GM18511 (cell line): ENCODE measurements around the gene AK5.
"Not testable (repeated sequence)": the region's sequence is repeated elsewhere in the genome, so short reads cannot be mapped to it uniquely, and the experiment has no call there.

Experiments used
- ATAC-seq: cut with Tn5 transposase; IDR thresholded peaks from one replicate; pipeline ENCODE4 v1.9.1; 2021; ENCODE audit warnings: mild to moderate bottlenecking, moderate library complexity; ENCODE audit not compliant: unreplicated experiment

The AK5 gene

GRCh38 chr1:77487631-77488030 lies 205.8 kb downstream of the AK5 start:
- ATAC-seq: no peak

- no peak for ATAC-seq
These were observed 208.1 kb downstream of the AK5 start for GRCh38 chr1:77489910-77490309.

DNA sequence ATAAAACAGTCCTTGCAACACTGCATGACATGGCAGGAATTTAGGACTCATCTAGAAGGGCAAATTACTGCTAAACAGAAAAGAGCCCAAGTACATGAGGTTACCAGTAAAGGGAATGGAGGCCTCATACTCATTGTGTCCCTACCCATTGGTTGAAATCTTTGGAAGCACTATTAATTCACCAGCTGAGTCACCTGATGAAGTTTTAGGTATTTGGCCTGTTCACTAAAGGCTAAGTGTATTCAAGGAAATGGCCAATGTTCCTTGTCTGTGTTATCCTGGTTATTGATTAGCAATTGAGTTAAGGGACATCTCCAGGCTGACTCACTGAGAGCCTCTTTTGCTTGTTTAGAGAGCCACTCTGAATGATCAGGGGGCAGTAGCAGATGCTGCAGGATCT lies 212.2 kb downstream of the AK5 start:
- ATAC-seq: no peak

DNA sequence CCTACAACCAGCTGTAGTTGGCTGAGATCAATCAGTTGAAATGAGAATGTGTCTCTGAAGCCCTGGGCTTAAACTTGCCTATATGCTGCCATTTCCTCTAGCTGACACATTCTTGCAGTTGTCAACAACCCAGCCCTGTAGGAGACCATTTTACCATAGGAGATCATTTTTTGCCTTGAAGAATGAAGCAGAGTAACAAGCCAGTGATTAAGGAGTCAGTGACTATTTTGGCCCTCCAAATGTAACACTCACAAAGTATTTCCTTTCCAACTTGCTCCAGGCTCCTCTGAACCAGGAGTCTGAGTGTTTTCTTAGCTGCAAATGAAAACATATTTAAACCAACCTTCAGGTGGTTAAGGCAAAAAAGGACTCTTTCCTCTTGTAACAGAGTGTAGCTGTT lies 217.1 kb downstream of the AK5 start:
- ATAC-seq: no peak

- ATAC-seq: no peak
These were observed 217.6 kb downstream of the AK5 start for GRCh38 chr1:77499466-77499865.

GRCh38 chr1:77504986-77505385 lies 223.2 kb downstream of the AK5 start:
- ATAC-seq: peak; percentile 71

DNA sequence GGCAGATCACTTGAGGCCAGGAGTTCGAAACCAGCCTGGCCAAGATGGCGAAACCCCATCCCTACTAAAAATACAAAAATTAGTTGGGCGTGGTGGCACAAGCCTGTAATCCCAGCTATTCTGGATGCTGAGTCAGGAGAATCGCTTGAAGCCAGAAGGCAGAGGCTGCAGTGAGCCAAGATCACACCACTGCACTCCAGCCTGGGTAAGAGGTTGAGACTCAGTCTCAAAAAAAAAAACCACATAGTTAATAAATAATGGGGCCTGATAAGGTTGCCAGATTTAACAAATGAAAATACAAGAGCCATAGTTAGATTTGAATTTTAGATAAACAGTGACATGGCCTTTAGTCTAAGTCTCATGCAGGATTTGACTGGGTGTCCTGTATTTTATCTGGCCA lies 225.0 kb downstream of the AK5 start:
- peak; percentile 52 for ATAC-seq

- no peak for ATAC-seq
These were observed 227.3 kb downstream of the AK5 start for GRCh38 chr1:77509051-77509492.

DNA sequence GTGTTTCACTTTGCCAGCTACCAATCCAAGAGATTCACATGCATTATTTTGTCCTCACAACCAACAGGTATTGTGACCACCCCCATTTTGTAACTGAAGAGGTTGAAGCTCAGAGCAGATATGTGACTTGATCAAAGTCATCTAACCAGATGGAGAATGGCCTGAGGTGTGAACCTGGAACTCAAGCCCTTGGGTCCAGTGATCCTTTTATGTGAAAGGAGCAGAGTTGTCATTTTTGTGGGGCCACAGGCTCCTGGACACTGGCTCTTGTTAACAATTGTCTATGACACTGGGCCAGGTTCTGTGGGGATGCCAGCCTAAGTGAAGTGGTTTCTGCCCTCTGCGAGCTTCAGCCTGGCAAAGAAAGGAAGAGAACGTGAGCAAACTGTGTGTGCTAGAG lies 228.1 kb downstream of the AK5 start:
- no peak for ATAC-seq

- ATAC-seq: no peak
These were observed 229.6 kb downstream of the AK5 start for GRCh38 chr1:77511440-77511840.

DNA sequence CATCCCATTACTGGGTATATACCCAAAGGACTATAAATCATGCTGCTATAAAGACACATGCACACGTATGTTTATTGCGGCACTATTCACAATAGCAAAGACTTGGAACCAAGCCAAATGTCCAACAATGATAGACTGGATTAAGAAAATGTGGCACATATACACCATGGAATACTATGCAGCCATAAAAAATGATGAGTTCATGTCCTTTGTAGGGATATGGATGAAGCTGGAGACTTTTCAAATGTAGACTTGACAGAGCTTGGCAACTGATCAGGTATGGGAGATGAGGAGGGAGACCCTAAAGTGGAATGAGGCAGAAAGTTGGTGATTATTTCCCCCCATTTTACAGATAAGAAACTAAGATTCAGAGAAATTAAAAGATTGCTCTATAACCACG lies 230.8 kb downstream of the AK5 start:
- not testable (repeated sequence) for ATAC-seq

DNA sequence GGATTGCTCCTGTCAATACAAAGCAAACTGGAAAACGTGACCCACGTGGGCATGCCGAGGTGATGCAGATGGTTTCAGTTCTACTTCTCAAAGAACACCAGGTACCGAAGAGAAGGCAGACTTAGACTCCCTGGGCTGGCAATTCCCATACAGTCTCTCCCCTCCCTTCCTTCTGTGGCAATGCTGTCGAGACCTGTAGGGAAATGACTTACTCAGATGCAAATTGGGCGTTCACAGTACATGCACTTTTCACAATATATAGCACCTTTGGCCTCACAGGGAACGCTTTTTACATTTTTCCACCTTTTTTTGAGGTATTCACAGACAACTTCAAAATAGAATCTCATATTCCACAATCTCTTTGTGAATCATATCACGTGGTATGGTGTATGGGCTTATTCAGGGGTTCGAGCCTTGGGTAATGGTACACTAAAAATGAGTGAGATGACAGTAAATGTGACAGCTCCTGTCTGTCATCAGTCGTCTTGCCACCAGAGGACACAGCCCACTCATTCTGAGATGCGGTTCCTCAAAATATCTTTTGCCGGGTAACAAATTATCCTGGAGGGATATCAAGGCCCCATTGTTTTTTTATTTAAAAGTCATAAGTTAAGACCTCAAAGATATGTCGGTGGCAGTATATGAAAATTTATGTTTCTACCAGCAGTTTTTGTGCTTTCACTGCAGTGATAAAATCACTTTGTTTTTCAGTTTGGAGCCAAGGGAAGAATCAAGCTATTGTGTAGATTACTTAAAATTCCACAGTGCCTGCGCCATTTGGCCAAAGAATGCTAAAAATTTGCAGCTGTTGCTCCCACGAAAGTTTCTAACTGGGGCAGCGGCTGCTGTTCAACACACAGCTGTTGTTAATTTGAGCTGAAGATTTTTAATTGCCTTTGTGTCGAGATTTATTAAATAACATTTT lies 232.3 kb downstream of the AK5 start:
- no peak for ATAC-seq

DNA sequence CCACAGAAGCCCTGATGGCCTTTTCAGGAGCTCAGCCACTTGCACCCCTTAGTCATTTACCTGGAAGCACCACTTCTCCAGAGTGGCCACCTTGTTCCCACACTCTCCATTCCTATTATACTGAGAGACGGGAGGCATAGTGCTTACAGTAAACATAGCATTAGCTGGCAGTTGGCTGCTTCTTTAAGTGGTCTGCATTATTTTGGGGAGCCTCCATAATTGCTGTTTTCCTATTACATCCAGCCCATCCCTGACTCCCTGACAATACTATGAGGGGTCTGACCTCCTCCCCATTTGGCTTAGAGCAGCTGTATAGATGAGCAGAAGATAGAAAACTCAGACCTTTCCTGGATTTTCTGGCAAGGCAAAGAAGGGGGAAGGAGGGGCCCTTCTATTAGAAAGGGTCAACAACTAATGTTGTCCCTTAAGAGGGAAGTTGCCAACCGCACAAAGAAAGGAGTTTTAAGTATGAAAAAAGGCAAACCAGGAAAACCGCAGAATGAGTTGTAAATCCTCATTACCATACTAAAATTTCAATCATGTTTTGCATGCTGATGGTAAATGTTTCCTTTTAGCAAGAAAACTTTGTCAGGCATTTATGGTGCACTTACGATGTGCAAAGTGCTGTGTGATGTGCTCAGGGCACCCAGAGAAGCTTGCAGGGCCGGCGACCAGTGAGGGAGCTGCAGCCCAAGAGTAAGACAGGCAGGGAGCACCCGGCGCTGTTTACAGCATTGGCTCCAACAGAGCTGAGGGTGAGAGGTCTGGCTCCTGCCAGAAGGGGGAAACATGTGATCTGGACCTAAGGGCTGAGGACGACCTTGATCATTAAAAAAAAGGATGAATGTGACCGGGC lies 233.3 kb downstream of the AK5 start:
- ATAC-seq: peak; percentile 63

GRCh38 chr1:77516106-77516505 lies 234.3 kb downstream of the AK5 start:
- no peak for ATAC-seq

DNA sequence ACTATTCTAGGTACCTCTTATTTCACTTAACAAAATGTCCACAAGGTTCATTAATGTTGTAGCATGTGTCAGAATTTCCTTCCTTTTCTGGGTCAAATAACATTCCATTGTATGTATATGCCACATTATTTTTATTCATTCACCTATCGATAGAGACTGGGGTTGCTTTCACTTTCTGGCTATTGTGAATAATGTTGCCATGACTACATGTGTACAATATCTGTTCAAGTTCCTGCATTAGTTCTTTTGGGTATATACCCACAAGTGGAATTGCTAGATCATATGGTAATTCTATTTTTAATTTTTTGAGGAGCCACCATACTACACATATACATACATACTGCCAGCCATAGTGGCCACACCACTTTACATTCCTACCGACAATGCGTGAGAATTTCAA lies 242.2 kb downstream of the AK5 start:
- ATAC-seq: no peak

GRCh38 chr1:77531149-77531548 lies 249.3 kb downstream of the AK5 start:
- not testable (repeated sequence) for ATAC-seq

DNA sequence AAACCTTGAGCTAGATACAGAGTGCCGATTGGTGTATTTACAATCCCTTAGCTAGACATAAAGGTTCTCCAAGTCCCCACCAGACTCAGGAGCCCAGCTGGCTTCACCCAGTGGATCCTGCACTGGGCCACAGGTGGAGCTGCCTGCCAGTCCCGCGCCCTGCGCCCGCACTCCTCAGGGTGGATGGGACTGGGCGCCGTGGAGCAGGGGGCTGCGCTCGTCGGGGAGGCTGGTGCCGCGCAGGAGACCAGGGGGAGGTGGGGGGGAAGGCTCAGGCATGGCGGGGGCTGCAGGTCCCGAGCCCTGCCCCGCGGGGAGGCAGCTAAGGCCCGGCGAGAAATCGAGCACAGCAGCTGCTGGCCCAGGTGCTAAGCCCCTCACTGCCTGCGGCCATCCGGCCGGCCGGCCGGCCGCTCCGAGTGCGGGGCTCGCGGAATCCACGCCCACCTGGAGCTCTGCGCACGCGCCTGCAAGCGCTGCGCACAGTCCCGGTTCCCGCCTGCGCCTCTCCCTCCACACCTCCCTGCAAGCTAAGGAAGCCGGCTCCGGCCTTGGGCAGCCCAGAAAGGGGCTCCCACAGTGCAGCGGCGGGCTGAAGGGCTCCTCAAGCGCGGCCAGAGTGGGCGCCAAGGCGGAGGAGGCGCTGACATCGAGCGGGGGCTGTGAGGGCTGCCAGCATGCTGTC lies 249.9 kb downstream of the AK5 start:
- ATAC-seq: not testable (repeated sequence)

DNA sequence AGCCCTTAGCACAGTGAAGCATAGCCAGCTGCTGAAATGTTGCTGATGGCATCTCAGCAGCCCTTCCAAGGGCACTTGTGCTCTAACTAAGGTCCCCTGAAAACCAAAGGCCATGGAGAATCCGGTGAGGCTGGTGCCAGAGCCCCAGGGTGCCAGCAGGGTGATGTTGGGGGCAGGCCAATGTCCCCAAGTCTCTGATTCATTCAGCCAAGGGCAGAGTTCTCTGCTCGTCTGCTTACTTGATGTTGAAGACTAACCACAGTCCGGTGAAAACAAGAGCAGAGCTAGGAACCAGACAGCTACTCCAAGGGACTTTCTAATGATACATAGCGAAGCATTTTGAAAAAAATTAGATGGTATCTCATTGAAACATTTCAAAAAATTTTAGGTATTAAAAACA lies 250.8 kb downstream of the AK5 start:
- no peak for ATAC-seq

DNA sequence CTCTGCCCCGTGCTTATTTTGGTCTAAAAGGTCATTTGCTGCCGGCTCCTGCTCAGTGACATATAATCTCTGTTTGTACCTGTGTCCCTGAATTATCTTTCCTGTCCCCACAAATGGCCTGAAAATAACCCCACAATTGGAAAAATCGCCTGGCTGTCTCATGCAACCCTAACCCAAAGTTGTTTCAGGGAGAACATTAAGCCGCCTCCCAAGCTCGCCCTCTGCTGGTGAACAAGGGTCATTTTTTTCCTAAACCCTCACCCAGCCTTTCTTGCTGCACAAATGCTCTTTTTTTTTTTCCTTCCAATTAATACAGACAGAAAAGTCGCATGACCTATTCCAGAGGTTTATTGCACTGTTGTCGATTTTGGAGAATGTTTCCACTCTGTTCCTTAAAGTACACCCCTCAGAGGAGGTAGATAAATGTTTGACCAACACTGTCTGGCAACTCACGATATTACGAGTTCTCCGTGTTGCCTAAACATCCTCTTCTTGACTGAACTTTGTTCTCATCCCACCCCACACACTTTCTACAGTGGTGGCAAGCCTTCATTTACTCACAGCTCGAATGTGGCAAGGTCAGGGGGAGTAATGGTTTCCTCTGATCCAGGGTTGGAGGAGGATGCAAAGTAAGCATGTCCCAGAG lies 252.0 kb downstream of the AK5 start:
- ATAC-seq: no peak

DNA sequence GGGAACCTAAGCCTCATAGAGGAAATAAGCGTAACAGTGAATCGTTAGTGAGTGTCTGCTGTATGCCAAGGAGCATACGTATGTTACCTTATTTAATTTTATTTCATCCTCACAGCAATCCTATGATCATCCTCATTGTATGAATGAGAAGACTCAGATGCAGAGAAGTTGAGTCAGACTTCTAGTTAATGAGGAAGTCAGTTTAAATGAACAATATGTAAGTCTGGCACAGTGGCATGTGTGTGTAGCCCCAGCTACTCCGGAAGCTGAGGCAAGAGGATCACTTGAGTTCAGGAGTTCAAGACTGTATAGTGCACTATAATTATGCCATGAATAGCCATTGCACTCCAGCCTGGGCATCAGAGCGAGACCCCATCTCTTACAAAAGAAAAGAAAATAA lies 252.6 kb downstream of the AK5 start:
- no peak for ATAC-seq

DNA sequence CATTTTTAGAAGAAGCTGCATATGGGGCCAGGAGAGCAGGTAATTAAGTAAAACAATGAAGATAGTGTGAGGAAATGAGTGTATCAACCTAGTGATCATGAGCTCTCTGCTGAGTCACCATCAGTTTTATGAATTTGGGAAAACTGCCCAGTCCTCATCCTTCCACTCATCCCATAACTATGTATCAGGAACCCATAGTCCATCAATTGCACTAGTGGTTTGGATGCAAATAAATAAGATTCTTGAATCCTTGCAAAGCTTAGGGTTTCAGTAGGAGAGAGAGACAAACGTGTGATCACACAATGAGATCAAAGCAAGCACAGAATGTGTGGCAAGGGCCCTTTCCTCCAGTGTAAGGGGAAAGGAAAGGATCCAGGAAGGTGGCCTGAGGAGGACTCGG lies 255.0 kb downstream of the AK5 start:
- ATAC-seq: no peak
